ENCODE measurements around the gene CRY2. TPM values are rescaled to one million over a fixed set of nuclear protein-coding genes. Genes with fewer than 3 reads are reported as not detected.

The CRY2 gene
- total and polyA plus RNA-seq, 10 of the 15 experiments (the other 5 are each of a cell fraction or from before 2014, with no cell fraction given): 1.2 to 14.7 (median 8.1) TPM

DNA sequence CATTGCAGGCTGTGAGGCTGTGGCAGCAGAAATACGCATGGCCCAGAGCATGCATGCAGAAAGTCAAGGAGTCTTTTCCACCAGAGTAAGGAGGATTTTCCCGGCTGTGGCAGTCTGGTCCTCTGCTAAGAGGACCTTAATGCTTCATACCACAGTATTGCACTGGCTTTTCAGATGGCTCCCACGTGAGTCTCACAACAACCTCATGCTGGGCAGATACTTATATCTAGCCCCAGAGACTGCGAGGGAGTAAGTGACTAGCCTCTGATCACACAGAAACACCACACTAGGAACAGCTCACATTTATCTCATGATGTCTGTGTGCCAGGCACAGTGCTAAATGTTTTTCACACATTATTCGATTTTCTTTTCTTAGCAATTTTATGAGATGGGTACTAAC lies 8.0 kb downstream of the CRY2 start:
- peaks cover 5% of the 10 kb centered on the region for H4K20me1 ChIP-seq (ENCODE audit: control insufficient read depth, insufficient read depth)
- H2AFZ ChIP-seq (ENCODE audit: control insufficient read depth, low read depth, low read length): no peak overlapping the region
- no peak for FAIRE-seq
- ATAC-seq: no peak
- no peak for DNase-seq (ENCODE audit: low read depth, low spot score)
- intact Hi-C loops (cut with micrococcal nuclease; ENCODE audit: unreplicated experiment) (no loop called here), in situ Hi-C loops (cut with MboI) (no loop called here)
- H3K4me3 ChIP-seq: no peak overlapping the region
- H3K27ac ChIP-seq (ENCODE audit: control insufficient read depth, insufficient read depth): no peak overlapping the region
- peaks cover 8% of the 10 kb centered on the region for H3K79me2 ChIP-seq (ENCODE audit: control insufficient read depth, insufficient read depth, low read length)
- no peaks in the 10 kb centered on the region for H3K27me3 ChIP-seq (replicated peaks in 1 of 2; ENCODE audit: control insufficient read depth in 2 of 2, insufficient read depth in 2 of 2, low read length in 1 of 2)
- H3K36me3 ChIP-seq (ENCODE audit: control insufficient read depth in 2 of 2, insufficient read depth in 2 of 2, low read length in 1 of 2): peaks cover 1 to 7% of the 10 kb centered on the region in 2 experiments; a peak in 3 of 4 replicates
- ChIA-PET POLR2A (interaction anchor here (0.6 kb wide), 1 partner anchor 826 kb away, joined by 6 read pairs; no protein-coding TSS in a partner anchor), SMC1A (ENCODE audit: uncharacterized antibody, unreplicated experiment) (interaction anchor here (0.7 to 1.1 kb wide), 2 partner anchors 13 to 22 kb away, joined by 4 read pairs; no protein-coding TSS in a partner anchor), RAD21 (ENCODE audit: unreplicated experiment) (interaction anchor here (1.5 kb wide), 1 partner anchor 151 kb away, joined by 4 read pairs; no protein-coding TSS in a partner anchor), CTCF (interaction anchor here (0.7 to 3.8 kb wide), 3 partner anchors 11 to 111 kb away, joined by 3 to 25 read pairs (median 4); no protein-coding TSS in a partner anchor)
- peaks cover 16% of the 10 kb centered on the region for H3K4me1 ChIP-seq (ENCODE audit: control insufficient read depth, insufficient read depth, low read length)
- TF ChIP-seq, protein P1, sequence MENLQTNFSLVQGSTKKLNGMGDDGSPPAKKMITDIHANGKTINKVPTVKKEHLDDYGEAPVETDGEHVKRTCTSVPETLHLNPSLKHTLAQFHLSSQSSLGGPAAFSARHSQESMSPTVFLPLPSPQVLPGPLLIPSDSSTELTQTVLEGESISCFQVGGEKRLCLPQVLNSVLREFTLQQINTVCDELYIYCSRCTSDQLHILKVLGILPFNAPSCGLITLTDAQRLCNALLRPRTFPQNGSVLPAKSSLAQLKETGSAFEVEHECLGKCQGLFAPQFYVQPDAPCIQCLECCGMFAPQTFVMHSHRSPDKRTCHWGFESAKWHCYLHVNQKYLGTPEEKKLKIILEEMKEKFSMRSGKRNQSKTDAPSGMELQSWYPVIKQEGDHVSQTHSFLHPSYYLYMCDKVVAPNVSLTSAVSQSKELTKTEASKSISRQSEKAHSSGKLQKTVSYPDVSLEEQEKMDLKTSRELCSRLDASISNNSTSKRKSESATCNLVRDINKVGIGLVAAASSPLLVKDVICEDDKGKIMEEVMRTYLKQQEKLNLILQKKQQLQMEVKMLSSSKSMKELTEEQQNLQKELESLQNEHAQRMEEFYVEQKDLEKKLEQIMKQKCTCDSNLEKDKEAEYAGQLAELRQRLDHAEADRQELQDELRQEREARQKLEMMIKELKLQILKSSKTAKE (IDR thresholded peaks at IDR 0.05; ENCODE audit: low read depth, poor library complexity, severe bottlenecking): no peak
- TF ChIP-seq IRF4 (IDR thresholded peaks at IDR 0.05; ENCODE audit: low read depth, low read length) (no peak), NFYA (IDR thresholded peaks at IDR 0.05; ENCODE audit: borderline replicate concordance, low read depth, low read length) (no peak), ZNF622 (IDR thresholded peaks at IDR 0.05) (no peak), TCF7 (IDR thresholded peaks at IDR 0.05; ENCODE audit: borderline replicate concordance) (no peak), ASH2L (IDR thresholded peaks at IDR 0.05; ENCODE audit: borderline replicate concordance, low read depth) (no peak)
- TF ChIP-seq, protein P2, sequence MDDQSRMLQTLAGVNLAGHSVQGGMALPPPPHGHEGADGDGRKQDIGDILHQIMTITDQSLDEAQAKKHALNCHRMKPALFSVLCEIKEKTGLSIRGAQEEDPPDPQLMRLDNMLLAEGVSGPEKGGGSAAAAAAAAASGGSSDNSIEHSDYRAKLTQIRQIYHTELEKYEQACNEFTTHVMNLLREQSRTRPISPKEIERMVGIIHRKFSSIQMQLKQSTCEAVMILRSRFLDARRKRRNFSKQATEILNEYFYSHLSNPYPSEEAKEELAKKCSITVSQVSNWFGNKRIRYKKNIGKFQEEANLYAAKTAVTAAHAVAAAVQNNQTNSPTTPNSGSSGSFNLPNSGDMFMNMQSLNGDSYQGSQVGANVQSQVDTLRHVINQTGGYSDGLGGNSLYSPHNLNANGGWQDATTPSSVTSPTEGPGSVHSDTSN (IDR thresholded peaks at IDR 0.05; ENCODE audit: insufficient replicate concordance, low read depth, low read length): no peak
- TF ChIP-seq, protein P3, sequence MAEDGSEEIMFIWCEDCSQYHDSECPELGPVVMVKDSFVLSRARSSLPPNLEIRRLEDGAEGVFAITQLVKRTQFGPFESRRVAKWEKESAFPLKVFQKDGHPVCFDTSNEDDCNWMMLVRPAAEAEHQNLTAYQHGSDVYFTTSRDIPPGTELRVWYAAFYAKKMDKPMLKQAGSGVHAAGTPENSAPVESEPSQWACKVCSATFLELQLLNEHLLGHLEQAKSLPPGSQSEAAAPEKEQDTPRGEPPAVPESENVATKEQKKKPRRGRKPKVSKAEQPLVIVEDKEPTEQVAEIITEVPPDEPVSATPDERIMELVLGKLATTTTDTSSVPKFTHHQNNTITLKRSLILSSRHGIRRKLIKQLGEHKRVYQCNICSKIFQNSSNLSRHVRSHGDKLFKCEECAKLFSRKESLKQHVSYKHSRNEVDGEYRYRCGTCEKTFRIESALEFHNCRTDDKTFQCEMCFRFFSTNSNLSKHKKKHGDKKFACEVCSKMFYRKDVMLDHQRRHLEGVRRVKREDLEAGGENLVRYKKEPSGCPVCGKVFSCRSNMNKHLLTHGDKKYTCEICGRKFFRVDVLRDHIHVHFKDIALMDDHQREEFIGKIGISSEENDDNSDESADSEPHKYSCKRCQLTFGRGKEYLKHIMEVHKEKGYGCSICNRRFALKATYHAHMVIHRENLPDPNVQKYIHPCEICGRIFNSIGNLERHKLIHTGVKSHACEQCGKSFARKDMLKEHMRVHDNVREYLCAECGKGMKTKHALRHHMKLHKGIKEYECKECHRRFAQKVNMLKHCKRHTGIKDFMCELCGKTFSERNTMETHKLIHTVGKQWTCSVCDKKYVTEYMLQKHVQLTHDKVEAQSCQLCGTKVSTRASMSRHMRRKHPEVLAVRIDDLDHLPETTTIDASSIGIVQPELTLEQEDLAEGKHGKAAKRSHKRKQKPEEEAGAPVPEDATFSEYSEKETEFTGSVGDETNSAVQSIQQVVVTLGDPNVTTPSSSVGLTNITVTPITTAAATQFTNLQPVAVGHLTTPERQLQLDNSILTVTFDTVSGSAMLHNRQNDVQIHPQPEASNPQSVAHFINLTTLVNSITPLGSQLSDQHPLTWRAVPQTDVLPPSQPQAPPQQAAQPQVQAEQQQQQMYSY (CRISPR knock-in tag; IDR thresholded peaks at IDR 0.05): no peak
- TF ChIP-seq, protein P4, sequence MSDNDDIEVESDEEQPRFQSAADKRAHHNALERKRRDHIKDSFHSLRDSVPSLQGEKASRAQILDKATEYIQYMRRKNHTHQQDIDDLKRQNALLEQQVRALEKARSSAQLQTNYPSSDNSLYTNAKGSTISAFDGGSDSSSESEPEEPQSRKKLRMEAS (IDR thresholded peaks at IDR 0.05; ENCODE audit: low read depth, low read length): no peak
- TF ChIP-seq, protein P5, sequence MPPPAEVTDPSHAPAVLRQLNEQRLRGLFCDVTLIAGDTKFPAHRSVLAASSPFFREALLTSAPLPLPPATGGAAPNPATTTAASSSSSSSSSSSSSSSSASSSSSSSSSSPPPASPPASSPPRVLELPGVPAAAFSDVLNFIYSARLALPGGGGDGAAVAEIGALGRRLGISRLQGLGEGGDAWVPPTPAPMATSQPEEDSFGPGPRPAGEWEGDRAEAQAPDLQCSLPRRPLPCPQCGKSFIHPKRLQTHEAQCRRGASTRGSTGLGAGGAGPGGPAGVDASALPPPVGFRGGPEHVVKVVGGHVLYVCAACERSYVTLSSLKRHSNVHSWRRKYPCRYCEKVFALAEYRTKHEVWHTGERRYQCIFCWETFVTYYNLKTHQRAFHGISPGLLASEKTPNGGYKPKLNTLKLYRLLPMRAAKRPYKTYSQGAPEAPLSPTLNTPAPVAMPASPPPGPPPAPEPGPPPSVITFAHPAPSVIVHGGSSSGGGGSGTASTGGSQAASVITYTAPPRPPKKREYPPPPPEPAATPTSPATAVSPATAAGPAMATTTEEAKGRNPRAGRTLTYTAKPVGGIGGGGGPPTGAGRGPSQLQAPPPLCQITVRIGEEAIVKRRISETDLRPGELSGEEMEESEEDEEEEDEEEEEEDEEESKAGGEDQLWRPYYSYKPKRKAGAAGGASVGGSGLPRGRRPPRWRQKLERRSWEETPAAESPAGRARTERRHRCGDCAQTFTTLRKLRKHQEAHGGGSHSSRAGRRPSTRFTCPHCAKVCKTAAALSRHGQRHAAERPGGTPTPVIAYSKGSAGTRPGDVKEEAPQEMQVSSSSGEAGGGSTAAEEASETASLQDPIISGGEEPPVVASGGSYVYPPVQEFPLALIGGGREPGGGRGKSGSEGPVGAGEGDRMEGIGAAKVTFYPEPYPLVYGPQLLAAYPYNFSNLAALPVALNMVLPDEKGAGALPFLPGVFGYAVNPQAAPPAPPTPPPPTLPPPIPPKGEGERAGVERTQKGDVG (CRISPR knock-in tag; IDR thresholded peaks at IDR 0.05): no peak
- WGBS (ENCODE audit: insufficient coverage, insufficient replicate concordance, low lambda C conversion rate, missing lambda C conversion rate): 76% methylated on average over 5 of the region's 5 CpGs
- no TSS peak for BruUV-seq (replicated peaks)
- H3K9me3 ChIP-seq (replicated peaks; ENCODE audit: control insufficient read depth, insufficient read depth, low read length): no peaks in the 10 kb centered on the region
- H3K4me2 ChIP-seq (ENCODE audit: control insufficient read depth, insufficient read depth): no peak overlapping the region
- H3K9ac ChIP-seq (ENCODE audit: control insufficient read depth, insufficient read depth, low read length): no peak overlapping the region

Data from GM12878 (cell line).